NCI-H2107 treated with DMSO at 0.1 percent for 48 hours (cell line): Measurements from ENCODE around the gene UNC5A.

Source experiments
- DNase-seq: peaks from one replicate; lab custom pipeline; 2025; ENCODE audit not compliant: unreplicated experiment; lab: John Stamatoyannopoulos, UW

Gene UNC5A

GRCh38 chr5:176781638-176782570 is 28.5 kb upstream of the UNC5A start:
- DNase-seq = no peak

- DNase-seq = no peak
These were observed 25.9 kb upstream of the UNC5A start for GRCh38 chr5:176784218-176785165.

- no peak for DNase-seq
These were observed 24.9 kb upstream of the UNC5A start for GRCh38 chr5:176785184-176786145.

GRCh38 chr5:176787676-176788075 is 22.7 kb upstream of the UNC5A start:
- DNase-seq = no peak

- no peak for DNase-seq
These were observed 22.3 kb upstream of the UNC5A start for GRCh38 chr5:176788091-176788490.

- no peak for DNase-seq
These were observed 21.2 kb upstream of the UNC5A start for GRCh38 chr5:176788941-176789872.

GRCh38 chr5:176789873-176790615 is 20.3 kb upstream of the UNC5A start:
- peak; percentile 24 for DNase-seq

- DNase-seq = no peak
These were observed 19.4 kb upstream of the UNC5A start for GRCh38 chr5:176790941-176791340.

GRCh38 chr5:176792655-176793342 is 17.6 kb upstream of the UNC5A start:
- DNase-seq = no peak

GRCh38 chr5:176793343-176793699 is 17.0 kb upstream of the UNC5A start:
- no peak for DNase-seq

GRCh38 chr5:176793736-176794135 is 16.6 kb upstream of the UNC5A start:
- no peak for DNase-seq

- no peak for DNase-seq
These were observed 15.8 kb upstream of the UNC5A start for GRCh38 chr5:176794509-176794908.

- no peak for DNase-seq
These were observed 13.9 kb upstream of the UNC5A start for GRCh38 chr5:176796411-176796810.

GRCh38 chr5:176796970-176797369 is 13.4 kb upstream of the UNC5A start:
- no peak for DNase-seq

GRCh38 chr5:176797456-176798050 is 12.8 kb upstream of the UNC5A start:
- no peak for DNase-seq

- DNase-seq = no peak
These were observed 12.1 kb upstream of the UNC5A start for GRCh38 chr5:176798086-176798876.

- DNase-seq = no peak
These were observed 11.4 kb upstream of the UNC5A start for GRCh38 chr5:176798949-176799348.
